SK-N-SH treated with all-trans-retinoic acid at 6 μM for 48 hours (cell line): ENCODE data around the gene IRS1.

Experiments used
- ATAC-seq: fragments of 200-7000 bp; cut with Tn5 transposase; 3 replicates; pipeline ENCODE4 v1.9.1; 2020; ENCODE audit warnings: mild to moderate bottlenecking, moderate library complexity
- ARNTL ChIP-seq: fragments of 450-650 bp; formaldehyde crosslinking; IDR thresholded peaks from 2 replicates; pipeline ENCODE4 v1.5.0; 2020; ENCODE audit warnings: low read depth, mild to moderate bottlenecking, moderate library complexity, borderline replicate concordance
- BACH2 ChIP-seq: fragments of 250-450 bp; sonication (Bioruptor Pico); IDR thresholded peaks from 2 replicates; pipeline ENCODE4 v1.9.0; 2021; ENCODE audit warnings: mild to moderate bottlenecking, borderline replicate concordance
- CREB5 ChIP-seq: fragments of 250-450 bp; sonication (Bioruptor Pico); IDR thresholded peaks from 2 replicates; pipeline ENCODE4 v1.5.1; 2020; ENCODE audit warnings: low read depth, mild to moderate bottlenecking, moderate library complexity
- CSDC2 ChIP-seq: fragments of 250-450 bp; sonication (Bioruptor Pico); IDR thresholded peaks from 2 replicates; pipeline ENCODE4 v1.5.0; 2020; ENCODE audit warnings: mild to moderate bottlenecking, moderate library complexity
- CSRNP3 ChIP-seq: fragments of 250-450 bp; sonication (Bioruptor Pico); IDR thresholded peaks from 2 replicates; pipeline ENCODE4 v1.5.1; 2021; ENCODE audit warnings: mild to moderate bottlenecking, moderate library complexity
- ESRRG ChIP-seq: fragments of 250-450 bp; sonication (Bioruptor Pico); IDR thresholded peaks from 2 replicates; pipeline ENCODE4 v1.6.1; 2021; ENCODE audit warnings: mild to moderate bottlenecking
- GLIS3 ChIP-seq: fragments of 250-450 bp; sonication (Bioruptor Pico); IDR thresholded peaks from 2 replicates; pipeline ENCODE4 v1.5.0; 2020; ENCODE audit warnings: mild to moderate bottlenecking, moderate library complexity
- ISL1 ChIP-seq: fragments of 250-450 bp; sonication (Bioruptor Pico); IDR thresholded peaks from 2 replicates; pipeline ENCODE4 v2.1.2; 2022; ENCODE audit warnings: mild to moderate bottlenecking, moderate library complexity
- OSR1 ChIP-seq: fragments of 250-450 bp; sonication (Bioruptor Pico); IDR thresholded peaks from 2 replicates; pipeline ENCODE4 v1.8.0; 2022; ENCODE audit warnings: moderate library complexity, mild to moderate bottlenecking, inconsistent platforms
- POU6F1 ChIP-seq: fragments of 250-450 bp; sonication (Bioruptor Pico); IDR thresholded peaks from 2 replicates; pipeline ENCODE4 v1.8.0; 2021; ENCODE audit warnings: low read depth, mild to moderate bottlenecking, moderate library complexity, borderline replicate concordance
- PPARA ChIP-seq: fragments of 250-450 bp; sonication (Bioruptor Pico); IDR thresholded peaks from 2 replicates; pipeline ENCODE4 v1.5.0; 2020; ENCODE audit warnings: mild to moderate bottlenecking, borderline replicate concordance
- RARB ChIP-seq: fragments of 250-450 bp; sonication (Bioruptor Pico); IDR thresholded peaks from 2 replicates; pipeline ENCODE4 v1.8.0; 2021; ENCODE audit warnings: mild to moderate bottlenecking, moderate library complexity
- SNAI2 ChIP-seq: fragments of 250-450 bp; sonication (Bioruptor Pico); IDR thresholded peaks from 2 replicates; pipeline ENCODE4 v1.5.0; 2020; ENCODE audit warnings: mild to moderate bottlenecking, moderate library complexity
- TCF4 ChIP-seq: fragments of 250-450 bp; sonication (Bioruptor Pico); IDR thresholded peaks from 2 replicates; pipeline ENCODE4 v1.8.0; 2021; ENCODE audit warnings: mild to moderate bottlenecking, moderate library complexity, borderline replicate concordance
- TOX ChIP-seq: fragments of 250-450 bp; sonication (Bioruptor Pico); IDR thresholded peaks from 2 replicates; pipeline ENCODE4 v1.8.0; 2021; ENCODE audit warnings: mild to moderate bottlenecking, moderate library complexity, borderline replicate concordance
- ZC3H10 ChIP-seq: fragments of 250-450 bp; sonication (Bioruptor Pico); IDR thresholded peaks from 2 replicates; pipeline ENCODE4 v1.5.1; 2021; ENCODE audit warnings: mild to moderate bottlenecking, moderate library complexity
- ZFP3 ChIP-seq: fragments of 250-450 bp; sonication (Bioruptor Pico); IDR thresholded peaks from 2 replicates; pipeline ENCODE4 v1.5.0; 2020; ENCODE audit warnings: mild to moderate bottlenecking, moderate library complexity
- ZFP30 ChIP-seq: fragments of 450-650 bp; formaldehyde crosslinking; IDR thresholded peaks from 2 replicates; pipeline ENCODE4 v1.5.0; 2022; ENCODE audit warnings: mild to moderate bottlenecking, moderate library complexity
- ZNF565 ChIP-seq: fragments of 450-650 bp; formaldehyde crosslinking; conservative IDR thresholded peaks from 2 replicates; pipeline ENCODE4 v1.5.0; 2020; ENCODE audit warnings: low read depth, mild to moderate bottlenecking, moderate library complexity
- ZNF70 ChIP-seq: fragments of 450-650 bp; formaldehyde crosslinking; IDR thresholded peaks from 2 replicates; pipeline ENCODE4 v1.5.0; 2020; ENCODE audit warnings: mild to moderate bottlenecking, moderate library complexity
- ZNF8 ChIP-seq: fragments of 450-650 bp; formaldehyde crosslinking; IDR thresholded peaks from 2 replicates; pipeline ENCODE4 v1.5.0; 2020; ENCODE audit warnings: mild to moderate bottlenecking, moderate library complexity

The IRS1 gene

GRCh38 chr2:226716126-226716525, 83.5 kb downstream of the IRS1 start:
- no peak for TF ChIP-seq ZNF70 (CRISPR knock-in tag)
- no peak for TF ChIP-seq ARNTL (CRISPR knock-in tag)
- no peak for TF ChIP-seq CSRNP3
- TF ChIP-seq ZNF565 (CRISPR knock-in tag), result no peak
- no peak for TF ChIP-seq ZFP30 (CRISPR knock-in tag)
- no peak for TF ChIP-seq PPARA (CRISPR knock-in tag)
- no peak for TF ChIP-seq GLIS3 (CRISPR knock-in tag)
- TF ChIP-seq CSDC2 (CRISPR knock-in tag), result no peak
- TF ChIP-seq BACH2 (CRISPR knock-in tag), result no peak
- no peak for TF ChIP-seq POU6F1 (CRISPR knock-in tag)
- TF ChIP-seq SNAI2 (CRISPR knock-in tag), result no peak
- no peak for TF ChIP-seq CREB5 (CRISPR knock-in tag)
- TF ChIP-seq ZFP3 (CRISPR knock-in tag), result no peak
- no peak for TF ChIP-seq TOX
- TF ChIP-seq OSR1 (CRISPR knock-in tag), result no peak
- no peak for ATAC-seq

- no peak for ATAC-seq
Observed at GRCh38 chr2:226715347-226715990, 84.2 kb downstream of the IRS1 start.

GRCh38 chr2:226712941-226713340, 86.7 kb downstream of the IRS1 start:
- TF ChIP-seq PPARA (CRISPR knock-in tag) (no peak), TCF4 (no peak), ZC3H10 (CRISPR knock-in tag) (no peak), BACH2 (CRISPR knock-in tag) (no peak)
- ATAC-seq, result no peak

More at GRCh38 chr2:226715347-226715990, 84.2 kb downstream of the IRS1 start:
- TF ChIP-seq RARB (CRISPR knock-in tag) (no peak), CREB5 (CRISPR knock-in tag) (no peak), ZNF8 (CRISPR knock-in tag) (no peak), GLIS3 (CRISPR knock-in tag) (no peak), CSDC2 (CRISPR knock-in tag) (no peak), TCF4 (no peak), TOX (no peak), POU6F1 (CRISPR knock-in tag) (no peak), ESRRG (CRISPR knock-in tag) (no peak), OSR1 (CRISPR knock-in tag) (no peak)

GRCh38 chr2:226711606-226712296, 87.9 kb downstream of the IRS1 start:
- ATAC-seq, result no peak
- TF ChIP-seq OSR1 (CRISPR knock-in tag) (no peak), ESRRG (CRISPR knock-in tag) (no peak), ARNTL (CRISPR knock-in tag) (no peak), CSRNP3 (no peak), PPARA (CRISPR knock-in tag) (no peak), POU6F1 (CRISPR knock-in tag) (no peak), ZC3H10 (CRISPR knock-in tag) (no peak), ZNF565 (CRISPR knock-in tag) (no peak), CSDC2 (CRISPR knock-in tag) (no peak), RARB (CRISPR knock-in tag) (no peak), ISL1 (CRISPR knock-in tag) (no peak), ZNF70 (CRISPR knock-in tag) (no peak)
